Loucy (cell line): ENCODE results near the gene CDO1.

Source experiments
- H2AFZ ChIP-seq: fragments of 200-600 bp; sonication (generic); 2 replicates; pipeline ENCODE4 v1.6.0; 2016; ENCODE audit warnings: antibody characterized with exemption, mild to moderate bottlenecking, low read length, moderate library complexity
- H3F3A ChIP-seq: fragments of 200-600 bp; 2 replicates; pipeline ENCODE4 v1.6.0; 2016; ENCODE audit warnings: antibody characterized with exemption, low read depth, mild to moderate bottlenecking
- H3K27me3 ChIP-seq: fragments of 200-600 bp; sonication (generic); 2 replicates; pipeline ENCODE4 v1.6.1; 2014; ENCODE audit warnings: low read length, mild to moderate bottlenecking; ENCODE audit not compliant: insufficient read depth, poor library complexity, severe bottlenecking
- H3K36me3 ChIP-seq: fragments of 200-600 bp; sonication (generic); 2 replicates; pipeline ENCODE4 v1.6.1; 2016; ENCODE audit warnings: low read length; ENCODE audit not compliant: insufficient read depth
- H3K4me1 ChIP-seq: fragments of 200-600 bp; sonication (generic); 2 replicates; pipeline ENCODE4 v1.5.1; 2014; ENCODE audit warnings: low read length, mild to moderate bottlenecking; ENCODE audit not compliant: insufficient read depth, poor library complexity, severe bottlenecking
- H3K4me2 ChIP-seq: fragments of 200-600 bp; sonication (generic); 2 replicates; pipeline ENCODE4 v1.6.0; 2014; ENCODE audit warnings: antibody characterized with exemption, low read length, low read depth, mild to moderate bottlenecking; ENCODE audit not compliant: poor library complexity, severe bottlenecking
- H3K4me3 ChIP-seq: fragments of 200-600 bp; sonication (generic); 2 replicates; pipeline ENCODE4 v1.5.1; 2014; ENCODE audit warnings: low read length, mild to moderate bottlenecking, mixed read lengths; ENCODE audit not compliant: poor library complexity, severe bottlenecking
- H3K79me2 ChIP-seq: fragments of 200-600 bp; sonication (generic); 2 replicates; pipeline ENCODE4 v1.6.1; 2014; ENCODE audit warnings: low read length; ENCODE audit not compliant: insufficient read depth
- H3K9ac ChIP-seq: fragments of 200-600 bp; sonication (generic); 2 replicates; pipeline ENCODE4 v1.6.0; 2014; ENCODE audit warnings: mild to moderate bottlenecking, low read depth, low read length, moderate library complexity; ENCODE audit not compliant: poor library complexity, severe bottlenecking
- H3K9me2 ChIP-seq: fragments of 200-600 bp; sonication (generic); replicated peaks from 2 replicates; pipeline ENCODE4 v1.6.1; 2016; ENCODE audit warnings: low read depth, low read length, mixed read lengths
- H3K9me3 ChIP-seq: fragments of 200-600 bp; sonication (generic); 2 replicates; pipeline ENCODE4 v1.6.1; 2014; ENCODE audit warnings: mild to moderate bottlenecking, antibody characterized with exemption, low read length, low read depth; ENCODE audit not compliant: insufficient read depth
- H4K20me1 ChIP-seq: fragments of 200-600 bp; sonication (generic); 2 replicates; pipeline ENCODE4 v1.6.0; 2014; ENCODE audit warnings: antibody characterized with exemption, low read length, mild to moderate bottlenecking; ENCODE audit not compliant: insufficient read depth, poor library complexity, severe bottlenecking
- EZH2phosphoT487 ChIP-seq: fragments of 200-600 bp; IDR thresholded peaks from 2 replicates; pipeline ENCODE4 v1.6.1; 2018; ENCODE audit warnings: antibody characterized with exemption, mild to moderate bottlenecking, moderate library complexity, borderline replicate concordance
- TF ChIP-seq, protein P1 (sequence below): fragments of 200-600 bp; sonication (generic); conservative IDR thresholded peaks from 2 replicates; pipeline ENCODE4 v1.5.1; 2014; ENCODE audit warnings: mild to moderate bottlenecking, antibody characterized with exemption, low read length

The CDO1 gene

DNA sequence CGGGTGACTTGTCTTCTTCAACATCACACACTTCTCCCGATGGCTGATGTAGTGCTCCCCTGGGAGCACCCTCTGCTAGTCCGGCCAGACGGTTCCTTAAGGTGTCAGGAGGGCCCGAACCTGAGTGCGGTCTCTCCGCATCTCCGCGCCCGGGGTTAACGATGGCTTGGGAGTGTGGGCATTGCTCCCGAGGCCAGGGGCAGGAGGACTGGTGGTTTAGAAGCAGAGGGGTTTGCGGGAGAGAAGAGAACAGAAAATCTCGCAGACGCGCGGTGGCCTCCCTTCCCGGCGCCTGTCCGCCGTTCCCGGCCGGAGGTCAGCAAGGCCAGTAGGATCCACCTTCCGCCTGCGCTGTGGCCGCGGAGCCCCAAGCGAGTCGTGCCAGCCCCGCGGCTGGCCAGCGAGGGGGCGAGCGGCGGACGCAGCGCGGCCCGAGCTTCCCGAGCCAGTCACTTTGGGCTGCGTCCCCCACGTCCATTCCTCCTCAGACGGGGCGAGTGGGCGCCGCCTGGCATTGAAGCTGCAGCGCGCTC, 700 bp downstream of the CDO1 start:
- H3K27me3 ChIP-seq, result no peaks in the 10 kb centered on the region
- TF ChIP-seq EZH2phosphoT487, result no peak
- H3K4me1 ChIP-seq, result no peaks in the 10 kb centered on the region
- no peaks in the 10 kb centered on the region for H3F3A ChIP-seq
- no peak overlapping the region for H2AFZ ChIP-seq
- H3K4me2 ChIP-seq, result no peak overlapping the region
- no peaks in the 10 kb centered on the region for H3K9me3 ChIP-seq
- H3K9me2 ChIP-seq, result no peaks in the 10 kb centered on the region
- H3K79me2 ChIP-seq, result no peaks in the 10 kb centered on the region
- H3K36me3 ChIP-seq, result no peaks in the 10 kb centered on the region
- no peaks in the 10 kb centered on the region for H4K20me1 ChIP-seq
- no peak overlapping the region for H3K4me3 ChIP-seq
- H3K9ac ChIP-seq, result no peak overlapping the region

DNA sequence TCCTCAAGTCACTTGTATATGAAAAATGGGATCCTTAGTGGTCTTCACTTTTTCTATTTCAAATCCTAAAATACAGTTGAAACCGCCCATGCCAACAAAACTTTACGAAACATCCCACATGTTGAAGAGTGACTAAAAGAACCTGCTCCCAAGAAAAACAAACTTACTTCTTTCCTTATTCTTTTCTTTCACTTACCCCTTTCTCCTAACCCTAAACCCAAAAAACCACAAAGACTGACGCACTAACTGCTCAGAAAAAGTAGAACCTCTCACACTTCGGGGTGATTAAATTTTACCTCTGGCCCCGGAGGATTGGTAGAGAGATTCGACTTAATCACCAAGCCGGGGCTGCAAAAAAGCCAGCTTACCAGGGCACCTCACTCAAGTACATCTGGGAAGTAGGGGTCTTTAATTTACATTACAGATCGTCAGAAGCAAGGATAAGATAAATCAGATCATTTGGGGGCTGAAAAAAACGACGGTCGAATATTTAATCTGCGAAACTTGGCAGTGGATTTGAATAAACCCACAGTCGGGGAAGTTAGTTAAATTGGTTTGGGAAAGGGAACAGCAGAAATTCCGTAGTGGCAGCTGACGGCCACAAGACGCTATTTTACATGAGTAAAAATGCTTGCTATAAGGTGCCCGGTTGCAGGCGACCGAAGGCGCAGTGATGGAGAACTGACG, 1.3 kb downstream of the CDO1 start:
- H3K79me2 ChIP-seq, result no peaks in the 10 kb centered on the region
- no peaks in the 10 kb centered on the region for H3K4me1 ChIP-seq
- no peaks in the 10 kb centered on the region for H3K36me3 ChIP-seq
- H3K9me2 ChIP-seq, result no peaks in the 10 kb centered on the region
- H3K27me3 ChIP-seq, result no peaks in the 10 kb centered on the region
- H3K9ac ChIP-seq, result no peak overlapping the region
- H4K20me1 ChIP-seq, result no peaks in the 10 kb centered on the region
- H3K4me2 ChIP-seq, result no peak overlapping the region
- H2AFZ ChIP-seq, result no peak overlapping the region
- no peak overlapping the region for H3K4me3 ChIP-seq
- no peaks in the 10 kb centered on the region for H3K9me3 ChIP-seq
- TF ChIP-seq EZH2phosphoT487, result no peak
- TF ChIP-seq, protein P1, sequence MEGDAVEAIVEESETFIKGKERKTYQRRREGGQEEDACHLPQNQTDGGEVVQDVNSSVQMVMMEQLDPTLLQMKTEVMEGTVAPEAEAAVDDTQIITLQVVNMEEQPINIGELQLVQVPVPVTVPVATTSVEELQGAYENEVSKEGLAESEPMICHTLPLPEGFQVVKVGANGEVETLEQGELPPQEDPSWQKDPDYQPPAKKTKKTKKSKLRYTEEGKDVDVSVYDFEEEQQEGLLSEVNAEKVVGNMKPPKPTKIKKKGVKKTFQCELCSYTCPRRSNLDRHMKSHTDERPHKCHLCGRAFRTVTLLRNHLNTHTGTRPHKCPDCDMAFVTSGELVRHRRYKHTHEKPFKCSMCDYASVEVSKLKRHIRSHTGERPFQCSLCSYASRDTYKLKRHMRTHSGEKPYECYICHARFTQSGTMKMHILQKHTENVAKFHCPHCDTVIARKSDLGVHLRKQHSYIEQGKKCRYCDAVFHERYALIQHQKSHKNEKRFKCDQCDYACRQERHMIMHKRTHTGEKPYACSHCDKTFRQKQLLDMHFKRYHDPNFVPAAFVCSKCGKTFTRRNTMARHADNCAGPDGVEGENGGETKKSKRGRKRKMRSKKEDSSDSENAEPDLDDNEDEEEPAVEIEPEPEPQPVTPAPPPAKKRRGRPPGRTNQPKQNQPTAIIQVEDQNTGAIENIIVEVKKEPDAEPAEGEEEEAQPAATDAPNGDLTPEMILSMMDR, result no peak
- no peaks in the 10 kb centered on the region for H3F3A ChIP-seq

DNA sequence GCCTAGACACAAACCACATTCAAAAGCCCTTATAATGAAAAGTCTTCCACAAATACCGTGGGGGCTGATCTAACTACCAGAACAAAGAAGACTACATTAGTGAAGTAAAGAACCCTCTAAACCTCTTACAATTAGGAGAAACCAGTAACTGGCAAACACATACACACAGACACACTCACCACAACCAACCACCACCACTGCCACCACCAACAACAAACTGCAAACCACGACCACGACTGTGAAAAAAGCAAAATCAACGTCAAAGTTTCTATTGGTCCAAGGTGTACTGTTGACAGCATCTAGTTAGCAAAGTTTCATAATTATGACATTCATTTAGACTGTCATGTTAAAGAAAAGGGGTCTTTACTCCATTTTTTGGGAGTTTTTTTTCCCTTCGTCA, 2.7 kb downstream of the CDO1 start:
- Histone ChIP-seq H3K27me3 (no peaks in the 10 kb centered on the region), H3K4me1 (no peaks in the 10 kb centered on the region), H2AFZ (no peak overlapping the region), H3K4me2 (no peak overlapping the region), H3K9ac (no peak overlapping the region), H3K9me2 (no peaks in the 10 kb centered on the region), H3K36me3 (no peaks in the 10 kb centered on the region), H4K20me1 (no peaks in the 10 kb centered on the region), H3K9me3 (no peaks in the 10 kb centered on the region), H3F3A (no peaks in the 10 kb centered on the region), H3K4me3 (no peak overlapping the region), H3K79me2 (no peaks in the 10 kb centered on the region)
- TF ChIP-seq, protein P1, result no peak
- TF ChIP-seq EZH2phosphoT487, result no peak

DNA sequence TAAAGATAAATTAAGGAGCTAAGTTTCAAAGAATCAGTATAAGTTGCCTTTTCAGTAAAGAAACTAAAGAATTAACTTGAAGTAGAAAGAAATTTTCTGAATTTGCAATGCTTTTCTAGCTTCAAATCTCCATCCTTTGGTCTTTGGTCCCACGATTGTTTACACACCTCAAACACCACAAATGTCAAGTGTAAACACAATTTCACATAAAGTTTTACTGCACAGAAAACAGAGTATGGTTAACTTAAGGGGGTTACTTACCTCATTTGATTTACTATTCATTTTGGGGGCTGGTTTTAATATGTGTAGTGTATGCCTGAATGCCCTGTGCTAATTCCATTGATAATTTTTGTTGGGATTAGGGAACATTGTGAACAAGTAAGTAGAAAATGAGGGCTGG, 4.1 kb downstream of the CDO1 start:
- Histone ChIP-seq H2AFZ (no peak overlapping the region), H3K79me2 (no peaks in the 10 kb centered on the region), H3K9me2 (no peaks in the 10 kb centered on the region), H3K4me1 (no peaks in the 10 kb centered on the region), H3K9me3 (no peaks in the 10 kb centered on the region), H3K9ac (no peak overlapping the region), H3K36me3 (no peaks in the 10 kb centered on the region), H3K4me3 (no peak overlapping the region), H3F3A (no peaks in the 10 kb centered on the region), H3K27me3 (no peaks in the 10 kb centered on the region), H3K4me2 (no peak overlapping the region), H4K20me1 (no peaks in the 10 kb centered on the region)
- TF ChIP-seq, protein P1, result no peak
- TF ChIP-seq EZH2phosphoT487, result no peak
